Measurements from ENCODE around the gene MRAP2.
A peak's percentile ranks its signal among the peaks of the same experiment; 100 is the strongest.
"Not testable (repeated sequence)": the region's sequence is repeated elsewhere in the genome, so short reads cannot be mapped to it uniquely, and the experiment has no call there.

Gene MRAP2

DNA sequence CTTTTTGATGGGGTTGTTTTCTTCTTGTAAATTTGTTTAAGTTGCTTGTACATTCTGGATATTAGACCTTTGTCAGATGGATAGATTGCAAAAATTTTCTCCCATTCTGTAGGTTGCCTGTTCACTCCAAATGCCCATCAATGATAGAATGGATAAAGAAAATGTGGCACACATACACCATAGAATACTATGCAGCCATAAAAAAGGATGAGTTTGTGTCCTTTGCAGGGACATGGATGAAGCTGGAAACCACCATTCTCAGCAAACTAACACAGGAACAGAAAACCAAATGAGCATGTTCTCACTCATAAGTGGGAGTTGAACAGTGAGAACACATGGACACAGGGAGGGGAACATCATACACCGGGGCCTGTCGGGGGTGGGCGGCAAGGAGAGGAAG, 1.6 kb upstream of the MRAP2 start:
- DNase-seq (ENCODE audit: low read depth) = not testable (repeated sequence)

DNA sequence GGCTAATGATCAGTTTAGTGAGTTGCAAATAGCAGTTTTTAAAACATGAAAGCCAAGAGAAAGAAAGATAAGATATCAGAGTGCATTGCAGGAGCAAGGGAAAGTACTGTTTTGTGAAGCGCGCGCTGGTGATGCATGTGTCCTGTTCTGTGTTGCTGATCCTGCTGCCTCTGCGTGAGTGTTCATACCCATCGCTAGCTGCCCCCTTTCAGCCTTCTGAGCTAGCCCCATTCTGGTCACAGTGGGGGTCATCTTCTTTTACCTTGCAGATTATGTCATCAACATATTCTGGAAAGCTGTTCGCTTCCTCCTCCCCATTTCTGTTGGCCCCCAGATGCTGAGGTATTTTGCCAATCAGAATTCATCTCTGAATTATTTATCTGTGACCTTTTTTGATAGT, 1.9 kb downstream of the MRAP2 start:
- no peak for DNase-seq (ENCODE audit: low read depth)

DNA sequence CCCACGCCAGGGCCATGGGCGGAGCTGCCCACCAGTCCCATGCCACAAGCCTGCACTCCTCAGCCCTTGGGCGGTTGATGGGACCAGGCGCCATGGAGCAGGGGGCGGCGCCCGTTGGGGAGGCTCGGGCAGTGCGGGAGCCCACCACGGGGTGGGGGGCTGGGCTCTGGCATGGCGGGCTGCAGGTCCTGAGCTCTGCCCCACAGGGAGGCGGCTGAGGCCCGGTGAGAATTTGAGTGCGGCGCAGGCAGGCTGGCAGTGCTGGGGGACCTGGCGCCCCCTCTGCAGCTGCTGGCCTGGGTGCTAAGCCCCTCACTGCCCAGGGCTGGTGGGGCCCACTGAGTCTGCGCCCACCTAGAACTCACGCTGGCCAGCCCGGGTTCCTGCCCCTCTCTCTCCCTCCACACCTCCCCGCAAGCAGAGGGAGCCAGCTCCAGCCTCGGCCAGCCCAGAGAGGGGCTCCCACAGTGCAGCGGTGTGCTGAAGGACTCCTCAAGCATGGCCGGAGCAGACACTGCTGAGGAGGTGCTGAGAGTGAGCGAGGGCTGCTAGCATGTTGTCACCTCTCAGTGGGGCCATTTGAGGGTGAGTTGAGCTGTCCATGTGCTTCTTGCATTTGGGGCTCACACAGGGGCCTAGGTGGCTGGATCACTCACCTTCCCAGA, 4.0 kb downstream of the MRAP2 start:
- no peak for DNase-seq (ENCODE audit: low read depth)

DNA sequence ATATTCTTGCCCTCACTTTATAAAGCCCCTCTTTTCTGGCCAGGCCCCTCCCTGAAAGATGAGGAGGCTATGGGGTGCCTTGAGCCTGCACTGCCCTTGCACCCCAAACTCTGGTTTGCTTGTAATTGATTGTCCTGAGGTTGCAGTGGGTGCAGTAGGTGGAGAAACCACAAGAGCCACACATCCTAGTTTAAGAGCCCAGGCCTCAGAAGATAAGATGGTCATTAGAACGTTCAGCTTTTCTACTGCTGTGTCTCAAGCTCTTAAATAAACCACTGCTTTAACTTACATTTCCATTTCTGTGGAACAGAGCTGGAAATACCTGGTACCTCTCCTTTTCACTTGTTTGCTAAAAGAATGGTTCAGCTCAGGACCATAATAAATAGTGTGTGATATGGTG, 9.0 kb downstream of the MRAP2 start:
- no peak for DNase-seq (ENCODE audit: low read depth)

DNA sequence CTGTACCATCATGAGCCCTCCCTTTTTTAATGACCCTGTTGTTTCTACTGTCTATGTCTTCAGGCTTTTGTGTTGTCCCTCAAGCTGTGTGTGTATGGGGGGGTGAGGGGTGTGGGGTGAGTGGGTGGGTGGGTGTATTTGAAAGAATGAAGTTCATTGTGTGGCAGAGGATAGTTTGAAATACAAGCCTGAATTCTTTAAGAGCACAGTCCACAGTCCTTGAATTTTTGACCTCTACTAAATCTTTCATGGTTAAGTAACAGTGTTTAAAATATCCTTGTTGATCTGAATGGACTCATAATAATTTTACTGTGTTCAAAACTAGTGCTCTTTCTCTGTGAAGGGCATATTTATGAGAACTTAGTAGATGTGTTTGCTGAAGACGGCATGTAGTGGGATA, 10.0 kb downstream of the MRAP2 start:
- DNase-seq (ENCODE audit: low read depth) = no peak

DNA sequence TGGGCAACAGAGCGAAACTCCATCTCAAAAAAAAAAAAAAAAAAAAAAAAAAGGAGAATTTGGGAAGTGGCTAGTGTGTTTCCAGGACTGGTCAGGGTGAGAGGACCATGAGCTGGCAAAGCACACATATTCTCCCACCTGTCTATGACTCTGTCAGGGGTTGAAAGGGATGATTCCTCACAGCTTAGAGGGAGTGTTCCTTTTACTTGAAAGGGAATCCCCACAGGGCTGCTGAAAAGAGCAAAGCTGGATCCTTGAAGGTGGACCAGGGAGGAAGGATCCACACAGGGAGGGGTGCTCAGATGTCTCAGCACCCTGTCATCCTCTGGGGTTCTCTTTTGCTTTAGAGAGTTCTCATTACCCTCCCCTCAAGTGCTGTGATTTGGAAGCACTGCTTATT, 13.2 kb downstream of the MRAP2 start:
- DNase-seq (ENCODE audit: low read depth) = no peak

DNA sequence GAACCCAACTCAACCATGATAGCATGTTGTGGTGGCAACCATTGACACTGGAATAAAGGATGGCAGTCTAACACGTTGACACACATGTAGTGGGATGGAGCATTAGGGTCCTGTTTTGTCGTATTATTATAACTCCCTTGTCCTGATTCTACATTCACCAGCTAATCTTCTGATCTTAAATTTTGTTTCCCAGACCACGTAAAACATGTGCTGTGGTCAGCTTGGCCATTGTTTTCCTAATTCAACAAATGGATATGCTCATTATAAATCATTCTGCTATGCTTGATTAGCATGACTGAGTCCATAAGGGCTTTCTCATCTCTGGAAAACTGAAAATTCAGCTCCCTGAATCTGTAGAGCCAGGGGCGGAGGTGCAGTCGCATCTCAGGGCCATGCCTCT, 15.0 kb downstream of the MRAP2 start:
- no peak for DNase-seq (ENCODE audit: low read depth)

DNA sequence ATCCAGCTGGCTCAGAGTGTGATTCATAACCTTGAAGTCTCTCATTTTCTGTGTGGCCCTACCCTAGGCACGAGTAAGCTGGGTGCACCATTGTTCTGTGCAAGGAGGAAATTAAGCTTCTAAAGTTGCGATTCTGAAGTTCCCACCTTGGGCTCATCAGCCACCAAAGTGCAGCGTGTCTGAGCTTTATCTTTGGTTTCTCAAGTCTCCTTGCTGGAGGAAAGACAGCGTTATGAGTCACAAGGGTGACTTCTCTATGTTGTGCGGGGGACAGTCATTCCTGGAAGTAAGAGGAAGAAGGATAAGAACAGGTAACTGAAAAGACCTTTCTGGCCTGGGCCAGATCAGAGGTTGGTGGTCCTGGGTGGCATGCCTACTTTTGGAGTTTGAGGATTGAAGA, 16.8 kb downstream of the MRAP2 start:
- DNase-seq (ENCODE audit: low read depth) = no peak

DNA sequence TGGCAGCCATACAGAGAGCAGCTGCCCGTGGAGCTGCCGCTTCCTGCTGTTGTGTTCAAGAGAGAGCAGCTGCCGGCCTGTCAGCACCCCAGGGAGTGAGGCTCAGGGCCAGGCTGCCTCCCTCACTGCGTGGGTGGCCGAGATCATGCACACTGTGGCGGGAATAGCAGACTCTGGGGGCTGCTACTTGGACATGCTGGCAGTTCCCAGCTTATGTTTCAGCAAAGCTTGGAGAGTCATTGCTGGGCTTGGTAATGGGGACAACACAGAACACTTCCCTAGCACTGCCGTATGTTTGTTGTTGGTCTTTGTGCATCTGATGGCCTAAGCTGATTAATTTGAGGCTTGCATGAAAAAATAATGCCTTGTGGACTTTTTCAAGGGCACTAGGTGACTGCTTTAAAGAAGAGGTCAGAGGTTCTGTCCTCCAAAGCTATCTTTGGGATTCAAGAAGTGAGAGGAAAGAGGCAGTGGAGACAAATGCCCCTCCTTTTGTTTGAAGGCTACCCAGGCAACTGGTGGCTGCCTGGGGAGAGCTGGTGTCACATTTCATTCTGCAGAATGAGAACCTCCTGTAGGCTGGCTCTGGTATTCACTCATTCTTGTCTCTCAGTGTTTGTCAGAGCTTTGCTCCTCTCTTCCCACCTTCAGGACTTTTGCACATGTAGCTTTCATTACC, 18.8 kb downstream of the MRAP2 start:
- peak; percentile 67 for DNase-seq (ENCODE audit: low read depth)

DNA sequence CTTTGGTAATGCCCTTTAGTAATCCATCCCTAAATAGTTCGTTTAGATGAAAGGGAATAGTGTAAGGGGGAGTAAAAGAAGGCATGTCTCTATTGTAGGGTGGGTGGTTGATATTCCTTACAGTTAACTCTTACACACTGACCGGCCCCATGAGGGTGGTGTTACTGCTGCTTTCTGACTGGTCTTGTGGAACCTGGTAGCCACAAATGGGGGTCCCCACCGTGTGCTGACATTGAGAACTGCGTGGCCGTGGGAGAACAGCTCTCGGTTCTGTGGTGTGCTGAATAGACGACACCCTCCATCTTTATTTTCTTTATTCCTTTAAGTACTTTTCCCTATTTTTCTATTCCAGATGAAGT, 19.3 kb downstream of the MRAP2 start:
- DNase-seq (ENCODE audit: low read depth) = no peak

DNA sequence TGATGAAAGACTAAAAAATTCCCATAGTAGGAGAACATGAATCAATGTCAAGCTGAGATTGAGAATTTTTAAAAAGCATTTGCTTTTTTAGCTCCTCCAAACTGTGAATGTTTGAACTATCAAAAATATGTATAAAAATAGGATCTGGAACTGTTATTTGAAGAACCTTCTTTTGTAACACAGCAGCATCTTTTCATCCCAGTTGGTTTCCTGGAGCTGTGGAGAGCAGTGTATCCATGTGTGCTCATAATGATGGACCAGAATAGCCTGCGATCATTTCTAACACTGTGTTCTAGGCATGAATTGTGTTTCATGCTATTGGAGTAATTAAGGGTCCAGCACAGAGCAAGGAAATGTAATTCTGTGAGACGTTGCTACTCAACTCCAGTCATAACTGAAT, 22.1 kb downstream of the MRAP2 start:
- no peak for DNase-seq (ENCODE audit: low read depth)

DNA sequence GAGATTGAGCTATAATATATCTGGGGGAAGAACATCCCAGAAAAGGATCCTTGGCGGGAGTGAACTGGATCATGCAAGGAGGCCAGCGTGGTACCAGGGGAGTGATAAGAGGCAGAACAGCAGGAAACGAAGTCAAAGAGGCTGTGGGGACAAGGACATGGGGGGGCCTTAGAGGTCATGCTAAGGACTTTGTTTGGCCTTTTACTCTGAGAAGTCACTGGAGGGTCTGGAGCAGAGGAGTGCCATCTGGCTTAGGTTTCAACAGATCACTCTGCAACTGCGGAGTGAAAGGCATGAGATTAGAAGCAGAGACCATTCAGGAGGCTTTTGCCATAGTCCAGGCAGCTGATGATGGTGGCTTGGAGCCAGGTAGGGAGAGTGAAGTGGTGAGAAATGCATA, 24.3 kb downstream of the MRAP2 start:
- DNase-seq (ENCODE audit: low read depth) = no peak

DNA sequence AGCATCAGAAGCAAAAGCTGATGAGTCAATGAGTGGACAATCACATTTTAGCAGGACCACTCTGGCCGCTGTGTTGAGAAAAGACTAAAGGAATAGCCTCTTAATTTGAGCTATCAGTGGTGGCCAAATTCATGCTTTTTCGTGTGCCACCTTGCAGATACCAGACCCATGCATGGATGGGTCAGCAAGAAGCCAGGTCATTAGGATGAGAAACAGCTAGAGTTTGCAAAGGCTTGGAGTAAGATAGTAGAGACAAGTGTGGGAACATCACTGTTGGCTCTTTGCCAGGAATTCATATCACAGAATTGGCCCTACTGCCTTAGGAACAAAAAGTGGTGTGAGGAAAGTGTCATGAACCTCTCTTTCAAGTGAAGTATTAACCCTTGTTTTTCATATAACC, 25.5 kb downstream of the MRAP2 start:
- DNase-seq (ENCODE audit: low read depth) = no peak

DNA sequence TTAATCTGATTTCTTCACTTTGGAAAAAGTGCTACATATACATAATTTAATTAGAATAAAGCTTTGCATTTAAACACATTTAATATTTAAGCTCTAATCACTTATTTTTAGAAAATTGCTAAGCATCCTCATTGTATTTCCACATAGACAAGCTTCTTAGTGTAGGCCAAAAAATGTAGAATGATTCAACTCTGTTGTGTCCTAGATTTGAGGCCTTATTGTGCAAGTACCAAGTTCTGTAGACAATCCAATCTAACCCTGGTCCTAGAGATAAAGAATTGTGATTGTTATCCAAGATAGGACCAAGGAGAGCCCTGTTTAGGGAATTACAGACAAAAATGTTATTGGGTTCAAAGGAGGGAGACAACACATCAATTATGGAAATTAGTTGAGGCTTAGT, 27.6 kb downstream of the MRAP2 start:
- DNase-seq (ENCODE audit: low read depth) = no peak

DNA sequence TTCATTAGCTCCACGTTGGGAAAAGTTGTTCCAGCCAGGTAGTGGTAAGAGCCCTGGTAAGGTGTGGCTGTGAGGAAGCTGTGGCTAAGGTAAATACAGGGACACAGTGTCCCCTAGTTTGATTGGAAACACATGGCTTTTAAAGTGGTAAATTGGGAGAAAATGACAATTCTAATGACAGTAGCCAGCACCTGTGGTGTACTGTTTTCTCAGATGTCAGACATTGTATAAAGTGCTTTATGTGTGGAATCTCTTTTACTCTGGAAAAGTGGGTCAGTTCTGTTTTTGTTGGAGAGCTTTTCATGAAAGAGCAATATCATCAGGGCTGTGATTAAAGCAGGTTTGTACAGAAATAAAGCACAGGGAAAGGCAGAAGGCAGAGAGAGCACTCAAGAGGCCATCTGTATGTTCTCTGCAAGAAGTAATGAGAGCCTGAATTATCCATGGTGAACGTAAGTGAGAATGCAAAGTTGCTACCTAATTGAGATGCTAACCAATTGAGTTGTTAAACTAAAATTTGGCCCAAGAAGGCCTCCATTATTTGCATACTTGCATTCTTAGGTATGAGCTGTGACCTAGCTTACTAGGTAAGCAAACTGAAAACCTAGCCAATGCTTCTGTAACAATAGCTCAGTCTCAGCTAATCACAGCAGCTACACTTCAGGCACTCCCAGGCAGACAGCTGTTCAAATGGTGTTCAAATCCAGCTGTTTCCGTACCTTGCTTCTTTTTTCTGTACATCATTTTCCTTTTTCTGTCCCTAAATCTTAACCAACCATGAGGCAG, 28.2 kb downstream of the MRAP2 start:
- no peak for DNase-seq (ENCODE audit: low read depth)

DNA sequence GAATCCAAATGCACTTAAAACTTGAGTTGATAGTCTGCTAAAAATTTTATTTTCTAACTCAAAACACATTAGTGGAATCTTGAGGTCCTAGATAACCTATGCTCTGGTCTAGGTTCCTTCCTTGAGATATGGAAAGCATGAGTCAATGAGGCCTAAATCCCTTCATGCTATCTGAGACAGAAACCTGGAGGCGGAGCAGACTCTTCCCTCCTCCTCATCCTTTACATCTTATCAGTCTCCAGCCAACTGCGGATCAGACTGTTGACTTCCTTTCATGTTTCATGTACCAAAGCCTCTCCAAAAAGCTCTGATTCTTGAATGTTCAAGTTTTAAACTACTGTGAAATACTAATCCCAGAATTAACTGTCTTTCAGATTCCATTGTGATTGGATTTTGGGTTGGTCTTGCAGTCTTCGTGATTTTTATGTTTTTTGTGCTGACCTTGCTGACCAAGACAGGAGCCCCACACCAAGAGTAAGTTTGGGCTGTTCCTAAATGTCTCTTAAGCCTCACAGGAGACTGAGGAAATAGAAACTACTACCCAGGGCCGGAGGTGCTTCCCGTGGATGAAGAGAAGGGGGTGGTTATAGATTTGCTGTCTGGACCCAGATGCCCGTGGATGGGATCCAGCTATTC, 29.1 kb downstream of the MRAP2 start:
- DNase-seq (ENCODE audit: low read depth) = no peak

DNA sequence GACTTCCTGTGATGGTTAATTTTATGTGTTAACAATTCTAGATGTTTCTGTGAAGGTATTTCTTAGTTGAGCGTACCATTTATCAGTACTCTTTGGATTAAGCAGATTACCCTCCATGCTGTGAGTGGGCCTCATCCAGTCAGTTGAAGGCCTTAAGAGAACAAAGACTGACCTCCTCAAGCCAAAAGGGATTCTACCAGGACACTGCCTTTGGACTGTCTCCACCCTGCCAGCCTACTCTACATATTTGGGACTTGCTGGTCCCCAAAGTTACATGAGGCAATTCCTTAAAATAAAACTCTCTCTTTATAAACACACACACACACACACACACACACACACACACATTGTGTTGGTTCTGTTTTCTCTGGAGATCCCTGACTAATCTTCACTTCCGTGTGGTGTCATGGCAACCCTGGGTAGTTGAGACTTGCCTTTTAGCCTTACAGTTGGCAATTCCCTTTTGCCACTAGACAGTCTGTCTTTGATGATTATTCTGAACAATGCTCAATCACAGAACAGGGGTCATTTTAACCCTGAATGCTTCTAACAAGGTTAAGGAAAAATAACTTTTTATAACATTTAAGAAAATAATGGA, 32.2 kb downstream of the MRAP2 start:
- peak; percentile 34 for DNase-seq (ENCODE audit: low read depth)

DNA sequence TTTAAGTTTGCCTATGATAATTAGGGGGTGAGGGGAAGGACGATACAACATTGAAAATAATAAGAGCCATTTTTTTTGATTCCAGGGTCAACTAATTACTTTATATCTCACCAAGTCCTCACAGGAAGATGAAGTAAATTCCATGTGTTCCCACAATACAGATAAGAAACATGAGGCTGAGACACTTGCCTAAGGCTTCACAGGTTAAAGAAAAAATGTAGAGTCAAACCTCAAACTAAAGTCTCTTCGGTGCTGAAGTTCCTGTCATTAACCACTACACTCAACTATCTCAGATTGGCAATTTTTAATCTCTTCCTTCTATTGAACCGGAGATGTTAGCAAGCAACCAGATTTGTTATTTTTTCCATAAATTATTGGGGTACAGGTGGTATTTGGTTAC, 33.0 kb downstream of the MRAP2 start:
- DNase-seq (ENCODE audit: low read depth) = no peak

DNA sequence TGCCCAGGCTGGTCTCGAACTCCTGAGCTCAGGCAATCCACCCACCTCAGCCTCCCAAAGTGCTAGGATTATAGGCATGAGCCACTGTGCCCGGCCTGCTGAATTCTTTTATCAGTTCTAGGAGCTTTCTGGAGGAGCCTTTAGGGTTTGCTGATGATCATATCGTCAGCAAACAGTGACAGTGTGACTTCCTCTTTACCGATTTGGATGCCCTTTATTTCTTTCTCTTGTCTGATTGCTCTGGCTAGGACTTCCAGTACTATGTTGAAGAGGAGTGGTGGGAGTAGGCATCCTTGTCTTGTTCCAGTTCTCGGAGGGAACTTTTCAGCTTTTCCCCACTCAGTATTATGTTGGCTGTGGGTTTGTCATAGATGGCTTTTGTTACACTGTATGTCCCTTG, 35.3 kb downstream of the MRAP2 start:
- DNase-seq (ENCODE audit: low read depth) = not testable (repeated sequence)

DNA sequence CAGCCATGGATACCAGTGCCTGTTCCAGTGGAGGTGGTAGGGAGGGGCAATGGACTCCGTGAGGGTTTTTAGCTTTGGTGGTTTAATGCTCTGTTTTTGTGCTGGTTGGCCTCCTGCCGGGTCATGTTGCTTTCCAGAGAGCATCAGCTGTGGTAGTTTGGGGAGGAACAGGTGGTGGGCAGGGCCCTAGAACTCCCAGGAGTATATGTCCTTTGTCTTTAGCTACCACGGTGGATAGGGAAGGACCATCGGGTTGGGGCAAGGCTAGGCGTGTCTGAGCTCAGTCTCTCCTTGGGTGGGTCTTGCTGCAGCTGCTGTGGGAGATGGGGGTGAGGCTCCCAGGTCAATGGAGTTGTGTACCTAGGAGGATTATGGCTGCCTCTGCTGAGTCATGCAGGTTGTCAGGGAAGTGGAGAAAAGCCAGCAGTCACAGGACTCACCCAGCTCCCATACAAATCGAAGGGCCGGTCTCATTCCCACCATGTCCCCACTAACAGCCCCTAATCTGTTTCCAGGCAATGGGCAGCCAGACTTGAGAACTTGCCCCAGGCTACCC, 38.9 kb downstream of the MRAP2 start:
- no peak for DNase-seq (ENCODE audit: low read depth)

DNA sequence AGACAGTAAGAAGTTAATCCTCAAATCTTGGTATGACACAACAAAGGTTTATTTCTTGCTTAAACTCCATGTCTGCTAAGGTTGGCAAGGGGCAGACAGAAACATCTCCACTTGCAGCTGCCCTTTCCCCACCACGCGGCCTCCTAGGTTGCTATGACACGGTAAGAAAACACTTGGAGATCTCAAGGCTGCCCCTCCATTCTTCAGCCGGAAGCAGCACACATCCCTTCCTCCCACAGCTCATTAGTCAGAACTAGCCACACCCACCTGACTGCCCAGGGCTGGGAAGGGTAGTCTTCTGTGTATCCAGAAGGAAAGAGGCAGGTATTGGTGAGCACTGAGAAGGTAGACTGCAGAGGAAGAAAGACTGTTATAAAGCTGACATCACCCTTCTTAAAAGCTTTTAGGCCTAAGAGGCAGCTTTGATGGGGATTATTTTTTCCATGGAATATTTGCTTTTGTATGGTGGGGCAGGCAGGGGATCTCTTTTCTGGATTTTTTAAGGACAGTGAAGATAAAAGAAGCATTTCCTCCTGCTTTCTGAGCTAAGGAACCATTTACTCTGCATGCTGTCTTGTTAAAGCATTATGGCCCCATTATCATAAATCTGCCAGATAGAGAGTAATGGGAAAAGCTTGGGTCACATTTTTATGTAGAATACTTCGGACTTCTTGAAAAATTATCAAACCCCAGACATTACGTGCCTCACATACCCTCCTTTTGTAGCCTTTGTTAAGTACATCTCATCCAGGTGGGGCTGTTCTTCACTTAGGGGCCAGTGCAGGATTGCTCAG, 41.6 kb downstream of the MRAP2 start:
- DNase-seq (ENCODE audit: low read depth) = peak; percentile 36

Data from EH (cell line).